ENCODE data around the gene MLN. TPM values are rescaled to one million over a fixed set of nuclear protein-coding genes. Genes with fewer than 3 reads are reported as not detected.

The MLN gene
- polyA plus RNA-seq, 4 donors, result 1.3 to 2.4 (median 1.5) TPM

DNA sequence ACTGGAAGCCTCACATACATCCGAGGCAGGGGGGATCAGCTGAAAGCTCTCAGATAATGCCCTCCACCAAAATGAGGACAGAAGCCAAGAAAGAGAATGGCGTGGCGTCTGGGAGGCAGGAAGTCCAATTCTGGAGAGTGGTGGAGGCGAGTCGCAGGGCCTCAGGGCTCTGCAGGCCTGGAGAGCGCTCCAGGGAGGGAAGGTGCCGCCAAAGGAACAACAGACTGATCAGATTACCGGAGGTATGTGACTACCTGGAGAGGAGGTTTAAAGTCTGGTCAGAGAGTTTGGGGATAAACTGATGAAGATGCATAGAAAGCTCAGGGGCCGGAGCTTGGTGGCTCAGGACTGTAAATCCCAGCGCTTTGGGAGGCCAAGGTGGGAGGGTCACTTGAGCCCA is 45.9 kb downstream of the MLN start:
- DNase-seq (ENCODE audit: low read depth in 4 of 4, low spot score in 2 of 4), result no peak

- no peak for DNase-seq (ENCODE audit: low read depth in 4 of 4, low spot score in 2 of 4)
These were observed 46.7 kb downstream of the MLN start for GRCh38 chr6:33757113-33757512.

- DNase-seq (ENCODE audit: low read depth in 4 of 4, low spot score in 2 of 4), result no peak
These were observed 47.4 kb downstream of the MLN start for GRCh38 chr6:33756211-33756954.

GRCh38 chr6:33755070-33755869 is 48.5 kb downstream of the MLN start:
- DNase-seq (ENCODE audit: low read depth in 4 of 4, low spot score in 2 of 4), result no peak

- DNase-seq (ENCODE audit: low read depth in 4 of 4, low spot score in 2 of 4), result no peak
These were observed 49.6 kb downstream of the MLN start for GRCh38 chr6:33754222-33754621.

- DNase-seq (ENCODE audit: low read depth in 4 of 4, low spot score in 2 of 4), result no peak
These were observed 51.2 kb downstream of the MLN start for GRCh38 chr6:33752646-33753015.

- DNase-seq (ENCODE audit: low read depth in 4 of 4, low spot score in 2 of 4), result no peak
These were observed 51.8 kb downstream of the MLN start for GRCh38 chr6:33751771-33752645.

GRCh38 chr6:33750244-33750991 is 53.4 kb downstream of the MLN start:
- DNase-seq (ENCODE audit: low read depth in 4 of 4, low spot score in 2 of 4), result no peak

DNA sequence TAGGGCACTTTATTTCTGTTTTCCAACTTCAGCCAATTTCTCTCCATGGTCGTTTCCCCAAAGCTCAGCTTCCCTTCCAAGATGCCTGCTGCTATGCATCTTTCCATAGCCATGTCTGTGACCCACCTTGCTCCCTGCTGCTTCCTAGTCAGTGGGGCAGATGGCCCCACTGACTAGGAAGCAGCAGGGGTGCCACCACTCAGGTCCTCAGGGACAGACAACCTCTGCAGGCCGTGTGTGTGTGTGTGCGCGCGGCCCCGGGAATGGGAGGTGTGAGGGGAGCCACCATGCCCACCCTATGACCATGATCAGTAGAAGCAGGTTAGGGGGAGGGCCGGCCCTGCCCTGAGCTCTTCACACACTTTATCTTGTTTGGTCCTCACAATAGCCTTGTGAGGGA is 54.4 kb downstream of the MLN start:
- no peak for DNase-seq (ENCODE audit: low read depth in 4 of 4, low spot score in 2 of 4)

DNA sequence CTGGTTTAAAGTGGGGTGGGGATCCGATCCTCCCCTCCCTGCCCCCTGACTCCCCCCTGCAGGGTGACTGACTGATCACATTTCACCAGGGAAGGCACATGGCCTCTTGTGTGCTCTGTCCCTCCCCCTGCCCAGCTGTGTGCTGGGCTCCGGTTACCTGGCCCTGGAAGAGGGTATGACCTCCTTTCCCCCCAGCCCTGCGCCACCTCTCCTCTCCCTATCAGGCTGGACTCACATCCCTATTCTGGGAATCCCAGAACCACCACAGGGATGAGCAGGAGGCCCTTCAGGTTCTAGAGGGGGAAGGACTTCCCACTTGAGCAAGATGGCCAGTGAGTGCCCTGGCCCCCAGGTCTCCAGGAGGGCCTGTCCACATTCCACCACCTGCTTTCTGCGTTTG is 55.0 kb downstream of the MLN start:
- DNase-seq (ENCODE audit: low read depth in 4 of 4, low spot score in 2 of 4), result no peak

GRCh38 chr6:33747823-33748222 is 56.0 kb downstream of the MLN start:
- DNase-seq (ENCODE audit: low read depth in 4 of 4, low spot score in 2 of 4), result no peak

GRCh38 chr6:33746651-33747100 is 57.1 kb downstream of the MLN start, which contains the start of gene IP6K3:
IP6K3 (minus strand) TSS chr6:33746905; CDS start chr6:33735476, 11,429 bp downstream.
- DNase-seq (ENCODE audit: low read depth in 4 of 4, low spot score in 2 of 4), result no peak

DNA sequence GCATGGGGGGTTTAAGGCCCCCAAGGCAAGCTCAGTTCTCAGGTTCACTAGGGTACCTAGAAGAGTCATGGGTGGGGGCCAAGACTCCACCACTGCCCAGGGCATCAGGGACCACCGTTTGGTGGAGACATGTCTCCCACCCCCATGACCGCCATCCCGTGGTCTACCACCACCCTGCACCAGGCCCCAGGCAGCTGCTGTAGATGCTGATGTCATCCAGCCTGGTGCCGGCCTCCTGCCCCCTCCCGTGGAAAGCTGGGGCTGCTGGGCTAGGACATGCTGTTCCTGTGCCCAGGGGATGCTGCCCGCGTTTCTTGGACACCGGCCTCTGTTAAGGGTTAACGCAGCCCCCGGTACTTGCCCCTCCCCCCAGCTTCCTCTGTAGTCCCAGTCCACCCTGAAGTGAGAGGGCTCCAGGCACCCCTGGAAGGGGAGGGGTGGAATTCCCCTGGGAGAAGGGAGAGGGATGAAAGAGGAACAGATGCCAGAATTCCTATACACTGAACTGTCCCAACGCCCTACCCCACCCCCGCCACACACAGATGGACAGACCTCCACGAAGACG is 57.7 kb downstream of the MLN start:
- no peak for DNase-seq (ENCODE audit: low read depth in 4 of 4, low spot score in 2 of 4)

- no peak for DNase-seq (ENCODE audit: low read depth in 4 of 4, low spot score in 2 of 4)
These were observed 58.3 kb downstream of the MLN start for GRCh38 chr6:33745548-33745947.

- no peak for DNase-seq (ENCODE audit: low read depth in 4 of 4, low spot score in 2 of 4)
These were observed 58.8 kb downstream of the MLN start for GRCh38 chr6:33744895-33745546.

Measured in left renal cortex interstitium (tissue), 4 donors.